Measurements from ENCODE around the gene DHRS13.

DNA sequence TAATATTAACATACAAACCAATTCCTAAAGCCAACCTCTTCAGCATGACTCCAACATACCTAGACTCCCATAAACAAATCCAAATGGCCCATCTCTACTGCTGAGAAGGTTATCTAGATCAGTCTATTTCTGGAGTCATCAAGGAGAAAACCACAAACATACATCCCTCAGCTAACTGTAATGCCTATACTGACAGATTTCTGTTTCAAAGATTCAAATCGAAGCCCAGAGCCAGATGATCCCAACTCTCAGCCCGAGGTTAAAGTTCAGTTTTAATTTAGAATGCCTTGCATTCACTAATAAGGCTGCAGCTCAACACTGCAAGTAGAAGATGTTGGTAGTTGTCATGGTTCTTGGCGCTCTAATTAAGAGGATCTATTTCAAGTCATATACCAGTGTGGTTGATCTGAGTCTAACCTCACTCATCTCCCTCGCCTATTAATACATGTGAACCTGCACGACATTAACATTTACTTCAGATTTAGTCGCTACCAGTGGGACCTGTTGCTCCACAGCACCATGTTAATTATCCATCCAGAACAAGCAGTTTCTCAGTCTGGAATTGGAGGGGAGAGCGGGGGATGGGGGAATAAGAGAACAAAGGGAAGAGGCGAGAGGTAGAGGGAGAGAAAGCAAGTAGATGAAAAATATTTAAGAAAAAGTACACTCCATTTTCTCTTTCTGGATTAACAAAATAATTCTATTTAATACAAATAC lies 33.0 kb upstream of the DHRS13 start:
- TF ChIP-seq MAX (IDR thresholded peaks at IDR 0.05; ENCODE audit: low read depth, low read length) (no peak), POLR2A (IDR thresholded peaks at IDR 0.05; ENCODE audit: extremely low read depth, insufficient read length) (no peak), CTCF (IDR thresholded peaks at IDR 0.05; ENCODE audit: low read depth, low read length) (no peak), MYC (IDR thresholded peaks at IDR 0.05; ENCODE audit: low read depth, low read length) (no peak)
